ENCODE results near the gene PLAA. TPM values are rescaled to one million over a fixed set of nuclear protein-coding genes. Genes with fewer than 3 reads are reported as not detected.

PLAA gene
- 39.9 TPM for total RNA-seq

DNA sequence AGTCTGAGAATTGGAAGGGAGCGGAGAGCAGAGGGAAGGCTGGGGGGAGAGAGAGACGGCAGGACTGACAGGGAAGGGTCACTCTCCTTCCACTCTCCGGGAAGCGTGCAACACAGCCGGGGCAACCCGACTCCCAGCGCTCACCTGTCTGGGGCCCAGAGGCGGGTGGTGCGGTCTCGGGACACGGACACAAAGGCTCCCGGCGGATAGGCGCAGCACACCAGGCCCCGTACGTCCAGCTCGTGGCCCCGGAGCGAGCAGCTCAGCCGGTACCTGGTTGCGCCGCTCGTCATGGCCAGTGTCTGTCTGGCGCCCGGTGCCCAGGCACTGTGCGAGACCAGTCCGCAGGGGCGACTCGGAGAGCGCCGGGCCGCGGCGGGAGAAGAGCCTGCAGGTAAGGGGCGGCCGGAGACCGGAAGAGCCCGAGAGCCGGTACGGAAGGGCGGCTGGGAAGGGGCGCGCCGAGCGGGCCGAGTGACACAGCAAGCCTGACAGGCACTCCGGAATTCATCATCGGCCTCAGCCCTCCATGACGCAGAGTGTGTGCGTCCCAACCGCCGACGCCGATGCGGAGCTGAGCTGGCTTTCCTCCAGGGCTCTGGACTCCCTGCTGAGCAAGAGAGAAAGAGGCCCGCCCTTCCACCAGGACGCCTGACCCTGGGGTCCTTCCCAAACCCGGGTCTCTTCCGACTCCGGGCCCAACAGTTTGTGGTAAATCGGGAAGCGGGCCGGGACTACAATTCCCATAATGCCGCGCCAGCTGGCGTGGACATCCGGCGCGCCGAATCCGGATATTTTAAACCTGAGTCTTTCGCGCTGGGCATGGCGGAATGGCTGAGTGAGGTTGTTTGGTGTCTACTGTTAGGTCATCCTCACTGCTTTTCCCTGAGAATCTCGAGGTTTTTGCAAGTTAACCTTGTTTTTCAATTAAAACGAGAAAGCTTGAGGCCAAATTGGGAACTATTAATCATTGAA, at the start of gene PLAA:
Gene PLAA (minus strand): TSS at position 490 of the 975 bp plus-strand sequence. CDS start 197 bp downstream, at position 293.
- DNase-seq, result peak; percentile 96

DNA sequence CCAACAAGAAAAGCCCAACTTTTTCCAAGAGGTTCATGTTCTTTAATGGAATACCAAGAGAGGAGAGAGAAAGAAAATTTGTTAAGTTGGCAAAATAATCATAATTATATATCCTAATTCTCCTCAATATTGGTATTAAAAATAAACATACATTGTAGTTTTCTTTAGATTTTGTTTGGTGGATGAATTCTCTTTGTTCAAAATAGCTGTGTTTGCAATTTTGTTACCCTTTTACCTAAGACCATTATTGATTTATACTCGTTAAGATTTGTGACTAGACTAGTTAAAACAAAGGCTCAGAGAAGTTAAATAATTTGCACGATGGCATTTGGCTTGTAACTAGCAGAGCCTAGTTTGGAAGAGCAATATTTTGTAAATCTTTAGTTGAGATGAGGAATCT, 48.8 kb upstream of the PLAA start:
- DNase-seq, result no peak

GRCh38 chr9:26983340-26983739, 36.3 kb upstream of the PLAA start:
- DNase-seq, result no peak

DNA sequence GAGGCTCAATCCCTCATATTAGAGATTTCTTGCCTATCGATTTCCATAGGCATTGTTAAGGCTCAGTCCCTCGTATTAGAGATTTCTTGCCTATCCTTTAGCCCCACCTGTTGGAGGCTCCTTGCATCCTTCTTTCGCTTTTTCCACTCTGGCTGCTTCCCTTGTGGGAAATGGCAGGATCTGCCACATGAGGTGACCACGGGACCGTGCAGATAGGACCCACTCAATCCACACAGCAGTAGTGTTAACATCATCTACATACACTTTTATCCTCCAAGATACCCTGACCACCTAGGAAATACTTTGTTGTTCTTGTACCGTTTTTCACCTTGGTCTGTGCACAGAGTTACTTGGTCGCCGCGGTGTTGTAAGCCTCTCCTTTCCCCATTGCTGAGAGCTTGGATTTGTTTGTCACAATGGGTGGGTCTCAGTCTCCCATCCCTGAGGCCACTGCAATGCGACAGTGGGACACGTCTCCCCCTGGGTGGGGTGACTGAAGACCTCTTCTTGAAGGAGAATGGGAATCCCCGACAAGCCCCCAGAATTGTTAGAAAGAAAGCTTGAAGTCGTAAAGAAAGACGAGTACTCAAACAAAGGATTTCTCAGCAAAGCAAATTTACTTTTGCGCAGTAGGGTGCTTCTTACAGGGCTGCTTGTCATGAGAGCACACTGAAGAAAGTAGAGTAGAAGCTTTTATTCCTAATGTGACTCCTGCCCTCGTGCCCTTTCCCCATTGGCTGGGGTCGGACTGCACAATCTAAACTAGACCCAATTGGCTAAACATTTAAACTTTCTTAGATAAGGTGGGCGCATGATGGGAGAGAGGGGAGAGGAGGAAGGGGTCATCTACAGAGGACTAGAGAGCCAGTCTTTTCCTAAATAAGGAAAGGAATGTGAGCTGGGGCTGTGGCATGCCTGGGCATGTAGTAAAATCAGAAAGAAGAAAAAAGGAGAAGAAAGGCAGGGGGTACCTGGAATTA, 29.0 kb upstream of the PLAA start:
- DNase-seq, result peak; percentile 25

DNA sequence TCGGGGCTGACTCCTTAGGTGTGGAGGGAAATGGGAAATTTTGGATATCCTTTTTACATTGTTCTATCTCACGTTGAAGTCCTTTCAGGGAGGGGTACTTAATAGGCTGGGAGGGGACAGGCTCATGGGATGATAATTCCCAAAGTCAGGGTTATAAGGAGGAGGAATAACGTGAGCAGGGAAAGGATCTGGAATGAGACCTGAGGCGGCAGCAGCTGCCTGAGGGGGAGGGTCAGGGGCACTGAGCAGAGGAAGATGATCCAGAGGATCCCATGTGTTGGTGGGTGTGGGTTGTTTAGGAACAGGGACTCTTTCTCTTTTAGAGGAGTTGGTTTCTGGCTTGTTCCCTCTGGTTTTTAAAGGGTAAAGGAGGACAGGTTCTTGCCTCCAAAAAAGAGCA, 27.9 kb upstream of the PLAA start:
- no peak for DNase-seq

GRCh38 chr9:26973989-26974388, 26.9 kb upstream of the PLAA start:
- DNase-seq, result no peak

DNA sequence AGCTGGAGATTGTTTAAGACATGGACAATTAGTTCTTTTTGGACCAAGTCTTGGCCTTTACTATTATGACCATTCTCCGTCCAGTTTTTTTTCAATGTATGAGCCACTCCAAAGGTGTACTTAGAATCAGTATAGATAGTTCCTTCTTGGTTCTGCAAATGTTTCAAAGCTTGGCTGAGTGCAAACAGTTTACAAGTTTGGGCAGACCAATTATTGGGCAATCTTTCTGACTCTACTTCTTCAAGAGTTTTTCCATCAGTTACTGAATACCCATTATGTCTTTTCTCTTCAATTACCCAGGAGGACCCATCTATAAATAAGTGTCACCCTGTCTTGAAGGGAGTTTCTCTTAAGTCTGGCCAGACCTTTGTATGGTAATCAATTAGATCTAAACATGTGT, 24.7 kb upstream of the PLAA start:
- DNase-seq, result no peak

- no peak for DNase-seq
These were observed 9.8 kb upstream of the PLAA start for GRCh38 chr9:26956860-26957233.

GRCh38 chr9:26955921-26956859, 9.1 kb upstream of the PLAA start, which contains the start of gene IFT74:
Gene IFT74 (plus strand): TSS chr9:26956412. CDS start chr9:26961968, 5,556 bp downstream.
- peak; percentile 99 for DNase-seq

GRCh38 chr9:26955222-26955903, 8.3 kb upstream of the PLAA start:
- DNase-seq, result peak; percentile 24

GRCh38 chr9:26954050-26954508, 7.0 kb upstream of the PLAA start:
- DNase-seq, result no peak

DNA sequence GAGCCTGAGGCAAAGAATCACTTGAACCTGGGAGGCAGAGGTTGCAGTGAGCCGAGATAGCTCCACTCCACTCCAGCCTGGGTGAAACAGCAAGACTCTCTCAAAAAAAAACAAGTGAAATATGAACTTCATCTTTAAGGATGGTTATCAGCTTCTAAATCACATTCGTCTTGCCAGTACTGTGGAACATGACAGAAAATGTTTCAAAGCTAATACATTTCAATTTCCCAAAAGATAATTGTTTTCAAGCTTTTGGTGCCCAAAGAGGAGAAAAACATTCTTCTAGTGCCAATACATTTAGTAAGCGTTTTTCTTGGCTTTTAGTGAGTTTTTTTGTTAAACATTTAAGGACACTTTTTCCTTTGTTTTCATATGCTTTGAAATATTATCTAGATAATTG, 4.8 kb upstream of the PLAA start:
- no peak for DNase-seq

DNA sequence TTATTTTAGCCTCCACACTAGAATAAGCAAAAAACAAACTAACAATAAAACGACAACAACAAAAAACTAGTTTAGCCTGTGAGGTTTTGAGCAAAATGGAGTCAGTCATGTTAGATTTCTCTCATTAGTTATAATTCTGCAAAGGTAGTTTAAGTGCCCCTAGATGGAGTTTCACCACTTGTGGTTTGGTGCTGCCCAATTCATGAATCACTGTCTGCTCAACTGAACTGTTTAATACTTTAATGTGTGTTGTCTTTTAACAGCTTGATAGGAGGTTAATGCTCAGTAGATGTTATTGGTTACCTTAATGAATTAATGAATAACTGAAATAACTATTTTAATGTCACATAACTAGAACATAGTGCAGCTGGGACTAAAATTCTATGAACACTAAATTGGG, 3.5 kb upstream of the PLAA start:
- no peak for DNase-seq

GRCh38 chr9:26949637-26950069, 2.6 kb upstream of the PLAA start:
- no peak for DNase-seq

DNA sequence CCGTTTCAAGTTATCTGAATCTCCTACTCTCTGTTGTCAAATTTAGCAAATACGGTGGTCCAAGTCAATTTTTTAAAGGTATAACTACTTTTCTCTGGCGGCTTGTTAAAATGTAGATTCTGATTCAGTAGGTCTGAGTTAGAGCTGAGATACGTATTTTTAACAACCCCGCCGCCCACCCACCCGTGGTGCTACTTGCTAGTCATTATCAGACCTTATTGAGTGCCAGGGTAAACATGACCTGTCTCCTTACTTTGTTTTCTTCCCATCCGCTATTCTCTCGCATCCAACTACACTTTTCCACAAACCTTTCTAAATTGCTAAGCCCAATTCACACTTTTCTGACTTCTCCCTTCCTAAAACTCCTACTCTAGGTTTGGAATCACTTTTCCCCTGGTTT, 694 bp upstream of the PLAA start:
- DNase-seq, result peak; percentile 10

DNA sequence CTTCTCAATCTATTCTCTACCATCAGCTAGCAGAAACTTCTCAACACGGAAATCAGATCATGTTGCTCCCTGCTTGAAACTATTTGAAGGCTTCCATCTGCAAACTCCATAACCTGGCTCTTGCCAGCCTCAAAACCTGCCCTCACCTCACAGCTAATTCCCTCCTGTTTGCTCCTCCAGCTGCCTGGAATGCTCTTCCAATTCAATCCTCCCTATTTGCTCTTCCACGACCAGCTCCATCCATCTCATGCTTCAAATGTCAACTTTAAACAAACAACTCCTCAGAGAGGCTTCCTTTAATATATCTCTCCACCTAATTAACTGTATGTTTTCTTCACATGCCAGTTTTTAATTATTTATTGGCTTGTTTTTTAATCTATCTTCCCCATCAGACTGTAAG, 1.5 kb downstream of the PLAA start:
- no peak for DNase-seq

GRCh38 chr9:26940779-26941178, 6.3 kb downstream of the PLAA start:
- no peak for DNase-seq

DNA sequence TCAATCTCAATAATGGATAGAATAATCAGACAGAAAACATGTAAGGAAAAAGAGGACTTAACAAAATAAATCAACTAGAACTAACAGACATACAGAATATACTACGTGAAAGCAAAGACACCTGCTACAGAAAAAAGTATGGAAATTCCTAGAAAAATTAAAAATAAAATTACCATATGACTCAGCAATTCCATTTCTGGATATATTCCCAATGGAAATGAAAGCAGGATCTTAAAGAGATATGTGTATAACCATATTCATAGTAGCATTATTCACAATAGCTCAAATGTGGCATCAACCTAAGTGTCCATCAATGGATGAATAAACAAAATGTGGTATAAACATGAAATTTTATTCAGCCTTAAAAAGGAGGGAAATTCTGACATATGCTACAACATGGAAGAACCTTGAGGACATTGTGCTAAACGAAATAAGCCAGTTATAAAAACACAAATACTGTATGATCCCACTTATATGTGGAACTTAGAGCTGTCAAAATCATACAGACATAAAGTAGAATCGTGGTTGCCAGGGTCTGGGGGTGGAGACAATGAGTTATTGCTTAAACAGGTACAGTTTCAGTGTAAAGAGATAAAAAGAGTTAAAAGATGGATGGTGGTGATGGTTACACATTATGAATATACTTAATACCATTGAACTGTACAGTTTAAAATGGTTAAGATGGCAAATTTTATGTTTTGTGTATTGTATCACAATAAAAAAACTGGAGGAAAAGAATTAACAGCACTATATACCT, 6.9 kb downstream of the PLAA start:
- DNase-seq, result no peak

- no peak for DNase-seq
These were observed 9.1 kb downstream of the PLAA start for GRCh38 chr9:26937816-26938371.

GRCh38 chr9:26935847-26936246, 11.2 kb downstream of the PLAA start:
- no peak for DNase-seq

All from tongue (tissue), 2 donors.